Liver (tissue), 9 donors: ENCODE data around the gene DEGS2. TPM values are rescaled to one million over a fixed set of nuclear protein-coding genes. Genes with fewer than 3 reads are reported as not detected.

Experiments
- DNase-seq: peaks from one replicate; pipeline ENCODE4 v3.0.0-alpha.2; 2017; ENCODE audit warnings: low spot score
- H3K27ac ChIP-seq, 2 donors: one replicate each; pipeline ENCODE4 v1.7.0; 2013; ENCODE audit warnings: inconsistent platforms in 2 of 2, low read length in 2 of 2, control low read depth in 1 of 2, low read depth in 1 of 2, mild to moderate bottlenecking in 1 of 2
- H3K27me3 ChIP-seq, 4 donors: one replicate each; pipeline versions ENCODE4 v1.6.1 to v1.7.0; 2013; ENCODE audit warnings: low read length in 3 of 4, inconsistent platforms in 1 of 4, mild to moderate bottlenecking in 1 of 4, moderate library complexity in 1 of 4; ENCODE audit not compliant: control insufficient read depth in 4 of 4, insufficient read depth in 4 of 4
- H3K36me3 ChIP-seq, 4 donors: one replicate each; pipeline versions ENCODE4 v1.6.1 to v1.7.0; 2013; ENCODE audit warnings: low read length in 3 of 4, mild to moderate bottlenecking in 3 of 4, low read depth in 1 of 4, moderate library complexity in 1 of 4; ENCODE audit not compliant: control insufficient read depth in 4 of 4, insufficient read depth in 3 of 4
- H3K4me1 ChIP-seq, 4 donors: one replicate each; pipeline versions ENCODE4 v1.6.1 to v1.7.0; 2013; ENCODE audit warnings: low read length in 3 of 4, mild to moderate bottlenecking in 3 of 4, moderate library complexity in 1 of 4; ENCODE audit not compliant: control insufficient read depth in 4 of 4, insufficient read depth in 4 of 4
- H3K4me3 ChIP-seq, 3 donors: one replicate each; pipeline versions ENCODE4 v1.6.1 to v1.7.0; 2013; ENCODE audit warnings: low read length in 3 of 3, control low read depth in 1 of 3, low read depth in 1 of 3, mild to moderate bottlenecking in 1 of 3
- H3K9ac ChIP-seq, 2 donors: one replicate each; pipeline ENCODE4 v1.7.0; 2013; ENCODE audit warnings: low read length in 2 of 2, mild to moderate bottlenecking in 2 of 2, moderate library complexity in 2 of 2, control low read depth in 1 of 2, low read depth in 1 of 2
- H3K9me3 ChIP-seq, 4 donors: one replicate each; pipeline versions ENCODE4 v1.6.1 to v1.7.0; 2013; ENCODE audit warnings: low read length in 3 of 4; ENCODE audit not compliant: control insufficient read depth in 4 of 4
- CTCF ChIP-seq: fragments of 150-350 bp; IDR thresholded peaks from 2 replicates; pipeline ENCODE4 v1.5.1; 2017; ENCODE audit warnings: improper control_type of control experiment, low read depth, low read length; ENCODE audit not compliant: missing input control
- FOXA1 ChIP-seq: IDR thresholded peaks from 2 replicates; pipeline ENCODE4 v1.6.1; 2016; ENCODE audit warnings: antibody characterized with exemption
- FOXA2 ChIP-seq: IDR thresholded peaks from 2 replicates; pipeline ENCODE4 v1.6.1; 2016; ENCODE audit warnings: antibody characterized with exemption
- HNF4A ChIP-seq, 2 donors: conservative IDR thresholded peaks; 2 replicates each; pipeline ENCODE4 v1.6.1; 2016; ENCODE audit warnings: antibody characterized with exemption in 2 of 2, mild to moderate bottlenecking in 2 of 2
- HNF4G ChIP-seq: IDR thresholded peaks from 2 replicates; pipeline ENCODE4 v1.6.1; 2016; ENCODE audit warnings: antibody characterized with exemption
- JUND ChIP-seq, 2 donors: IDR thresholded peaks; 2 replicates each; pipeline ENCODE4 v1.6.1; 2016; ENCODE audit warnings: antibody characterized with exemption in 2 of 2
- MAX ChIP-seq: IDR thresholded peaks from 2 replicates; pipeline ENCODE4 v1.6.1; 2016; ENCODE audit warnings: antibody characterized with exemption
- NR2F2 ChIP-seq: IDR thresholded peaks from 2 replicates; pipeline ENCODE4 v1.6.1; 2016; ENCODE audit warnings: antibody characterized with exemption
- RAD21 ChIP-seq, 2 donors: IDR thresholded peaks; 2 replicates each; pipeline ENCODE4 v1.6.1; 2016; ENCODE audit warnings: antibody characterized with exemption in 2 of 2, mild to moderate bottlenecking in 2 of 2
- RXRA ChIP-seq, 2 donors: IDR thresholded peaks; 2 replicates each; pipeline ENCODE4 v1.6.1; 2017 to 2018; ENCODE audit warnings: antibody characterized with exemption in 2 of 2, mild to moderate bottlenecking in 1 of 2
- SP1 ChIP-seq: IDR thresholded peaks from 2 replicates; pipeline ENCODE4 v1.6.1; 2018; ENCODE audit warnings: antibody characterized with exemption, mild to moderate bottlenecking
- TAF1 ChIP-seq: conservative IDR thresholded peaks from 2 replicates; pipeline ENCODE4 v1.6.1; 2016; ENCODE audit warnings: antibody characterized with exemption, mild to moderate bottlenecking
- YY1 ChIP-seq: IDR thresholded peaks from 2 replicates; pipeline ENCODE4 v1.6.1; 2016; ENCODE audit warnings: antibody characterized with exemption, mild to moderate bottlenecking
- WGBS: extraction: QIAGEN DNeasy Blood & Tissue Kit; methylation state at CpG from one replicate; pipeline ENCODE4 v1.1.7; 2013; 5-methylcytosine and 5-hydroxymethylcytosine counted together
- polyA plus RNA-seq, 2 donors: library from polyadenylated mRNA; stranded (reverse) in 1 of 2; unstranded in 1 of 2; fragments of 200-250 nt in 1 of 2; fragments of >200 nt in 1 of 2; fragmentation: Nextera tagmentation in 1 of 2; extraction: Ambion mirVana in 1 of 2; gene quantifications; one replicate each; pipeline versions ENCODE4 v1.2.1 to v1.2.3, GENCODE V29; 2013 to 2015
- total RNA-seq, 2 donors: library from RNA; depleted of rRNA; stranded (reverse); fragments of >200 nt; gene quantifications; one replicate each; pipeline ENCODE4 v1.2.3, GENCODE V29; 2014
- TF ChIP-seq, protein P1 (sequence below): IDR thresholded peaks from 2 replicates; pipeline ENCODE4 v1.6.1; 2016; ENCODE audit warnings: antibody characterized with exemption
- TF ChIP-seq, protein P2 (sequence below): IDR thresholded peaks from 2 replicates; pipeline ENCODE4 v1.6.1; 2016; ENCODE audit warnings: antibody characterized with exemption
- TF ChIP-seq, protein P3 (sequence below): IDR thresholded peaks from 2 replicates; pipeline ENCODE4 v1.6.1; 2016; ENCODE audit warnings: antibody characterized with exemption, mild to moderate bottlenecking
- donor health status: healthy.
- donor health status: healthy.
- donor health status: healthy.
- donor health status: healthy.
- donor health status: healthy.

The DEGS2 gene
- total and polyA plus RNA-seq, 4 donors, result 0.13 to 0.42 (median 0.27) TPM

DNA sequence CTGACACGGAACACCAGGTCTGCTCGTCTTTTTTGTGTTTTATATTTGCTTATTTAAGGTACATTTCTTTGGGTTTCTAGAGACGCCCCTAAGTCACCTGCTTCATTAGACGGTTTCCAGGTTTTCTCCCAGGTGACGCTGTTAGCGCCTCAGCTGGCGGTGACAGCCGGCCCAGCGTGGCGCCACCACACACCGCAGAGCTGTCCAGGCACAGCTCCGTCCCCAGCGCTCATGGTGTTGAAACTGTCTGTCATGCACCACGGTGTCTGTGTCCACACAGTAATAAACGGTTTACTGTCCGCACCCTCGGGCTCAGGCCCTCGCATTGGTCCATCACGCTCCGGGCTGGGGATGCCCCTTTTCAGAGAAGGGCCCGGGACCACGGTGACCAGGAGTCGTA lies 15.5 kb downstream of the DEGS2 start:
- Histone ChIP-seq H3K36me3 (peaks cover 0 to 2% (median under 1%) of the 10 kb centered on the region in 4 donors), H3K4me1 (peaks cover 3 to 19% (median 7%) of the 10 kb centered on the region in 4 donors), H3K9ac (no peak overlapping the region), H3K27ac (no peak overlapping the region), H3K27me3 (no peaks in the 10 kb centered on the region), H3K9me3 (no peaks in the 10 kb centered on the region), H3K4me3 (no peak overlapping the region)
- DNase-seq, result no peak
- 95% methylated on average over 23 of the region's 23 CpGs for WGBS
- TF ChIP-seq, protein P1, sequence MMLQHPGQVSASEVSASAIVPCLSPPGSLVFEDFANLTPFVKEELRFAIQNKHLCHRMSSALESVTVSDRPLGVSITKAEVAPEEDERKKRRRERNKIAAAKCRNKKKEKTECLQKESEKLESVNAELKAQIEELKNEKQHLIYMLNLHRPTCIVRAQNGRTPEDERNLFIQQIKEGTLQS, result no peak
- TF ChIP-seq RXRA (IDR thresholded peaks at IDR 0.05), result no peak
- TF ChIP-seq YY1, result no peak
- TF ChIP-seq SP1, result no peak
- TF ChIP-seq RAD21 (IDR thresholded peaks at IDR 0.05), result no peak
- TF ChIP-seq HNF4G, result no peak

GRCh38 chr14:100143523-100143922 lies 15.9 kb downstream of the DEGS2 start:
- Histone ChIP-seq H3K4me1 (peaks cover 3 to 19% (median 7%) of the 10 kb centered on the region in 4 donors), H3K27ac (no peak overlapping the region)
- WGBS, result 97% methylated on average over 18 of the region's 18 CpGs

More at GRCh38 chr14:100143523-100143922, 15.9 kb downstream of the DEGS2 start:
- H3K36me3 ChIP-seq, result peaks cover 0 to 2% (median under 1%) of the 10 kb centered on the region in 4 donors
- H3K9ac ChIP-seq, result no peak overlapping the region
- no peak for TF ChIP-seq FOXA2
- no peak for TF ChIP-seq MAX
- TF ChIP-seq, protein P2, sequence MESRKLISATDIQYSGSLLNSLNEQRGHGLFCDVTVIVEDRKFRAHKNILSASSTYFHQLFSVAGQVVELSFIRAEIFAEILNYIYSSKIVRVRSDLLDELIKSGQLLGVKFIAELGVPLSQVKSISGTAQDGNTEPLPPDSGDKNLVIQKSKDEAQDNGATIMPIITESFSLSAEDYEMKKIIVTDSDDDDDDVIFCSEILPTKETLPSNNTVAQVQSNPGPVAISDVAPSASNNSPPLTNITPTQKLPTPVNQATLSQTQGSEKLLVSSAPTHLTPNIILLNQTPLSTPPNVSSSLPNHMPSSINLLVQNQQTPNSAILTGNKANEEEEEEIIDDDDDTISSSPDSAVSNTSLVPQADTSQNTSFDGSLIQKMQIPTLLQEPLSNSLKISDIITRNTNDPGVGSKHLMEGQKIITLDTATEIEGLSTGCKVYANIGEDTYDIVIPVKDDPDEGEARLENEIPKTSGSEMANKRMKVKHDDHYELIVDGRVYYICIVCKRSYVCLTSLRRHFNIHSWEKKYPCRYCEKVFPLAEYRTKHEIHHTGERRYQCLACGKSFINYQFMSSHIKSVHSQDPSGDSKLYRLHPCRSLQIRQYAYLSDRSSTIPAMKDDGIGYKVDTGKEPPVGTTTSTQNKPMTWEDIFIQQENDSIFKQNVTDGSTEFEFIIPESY, result no peak
- TF ChIP-seq RXRA (IDR thresholded peaks at IDR 0.05), result no peak
- TF ChIP-seq TAF1, result no peak
- TF ChIP-seq CTCF, result no peak
- no peak for TF ChIP-seq HNF4A (conservative IDR thresholded peaks at IDR 0.05)
- TF ChIP-seq SP1, result no peak
- TF ChIP-seq FOXA1, result no peak
- TF ChIP-seq, protein P1, result no peak
- no peak for TF ChIP-seq JUND (IDR thresholded peaks at IDR 0.05)
- no peak for TF ChIP-seq NR2F2
- no peak for TF ChIP-seq RAD21 (IDR thresholded peaks at IDR 0.05)
- TF ChIP-seq, protein P3, sequence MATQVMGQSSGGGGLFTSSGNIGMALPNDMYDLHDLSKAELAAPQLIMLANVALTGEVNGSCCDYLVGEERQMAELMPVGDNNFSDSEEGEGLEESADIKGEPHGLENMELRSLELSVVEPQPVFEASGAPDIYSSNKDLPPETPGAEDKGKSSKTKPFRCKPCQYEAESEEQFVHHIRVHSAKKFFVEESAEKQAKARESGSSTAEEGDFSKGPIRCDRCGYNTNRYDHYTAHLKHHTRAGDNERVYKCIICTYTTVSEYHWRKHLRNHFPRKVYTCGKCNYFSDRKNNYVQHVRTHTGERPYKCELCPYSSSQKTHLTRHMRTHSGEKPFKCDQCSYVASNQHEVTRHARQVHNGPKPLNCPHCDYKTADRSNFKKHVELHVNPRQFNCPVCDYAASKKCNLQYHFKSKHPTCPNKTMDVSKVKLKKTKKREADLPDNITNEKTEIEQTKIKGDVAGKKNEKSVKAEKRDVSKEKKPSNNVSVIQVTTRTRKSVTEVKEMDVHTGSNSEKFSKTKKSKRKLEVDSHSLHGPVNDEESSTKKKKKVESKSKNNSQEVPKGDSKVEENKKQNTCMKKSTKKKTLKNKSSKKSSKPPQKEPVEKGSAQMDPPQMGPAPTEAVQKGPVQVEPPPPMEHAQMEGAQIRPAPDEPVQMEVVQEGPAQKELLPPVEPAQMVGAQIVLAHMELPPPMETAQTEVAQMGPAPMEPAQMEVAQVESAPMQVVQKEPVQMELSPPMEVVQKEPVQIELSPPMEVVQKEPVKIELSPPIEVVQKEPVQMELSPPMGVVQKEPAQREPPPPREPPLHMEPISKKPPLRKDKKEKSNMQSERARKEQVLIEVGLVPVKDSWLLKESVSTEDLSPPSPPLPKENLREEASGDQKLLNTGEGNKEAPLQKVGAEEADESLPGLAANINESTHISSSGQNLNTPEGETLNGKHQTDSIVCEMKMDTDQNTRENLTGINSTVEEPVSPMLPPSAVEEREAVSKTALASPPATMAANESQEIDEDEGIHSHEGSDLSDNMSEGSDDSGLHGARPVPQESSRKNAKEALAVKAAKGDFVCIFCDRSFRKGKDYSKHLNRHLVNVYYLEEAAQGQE, result no peak
- H3K27me3 ChIP-seq, result no peaks in the 10 kb centered on the region
- H3K9me3 ChIP-seq, result no peaks in the 10 kb centered on the region
- no peak for DNase-seq
- H3K4me3 ChIP-seq, result no peak overlapping the region
